ENCODE data around the gene PFDN2.
"Not testable (repeated sequence)": the region's sequence is repeated elsewhere in the genome, so short reads cannot be mapped to it uniquely, and the experiment has no call there.

Gene PFDN2

GRCh38 chr1:161073474-161074121, 44.2 kb downstream of the PFDN2 start:
- no peaks in the 10 kb centered on the region for H3K36me3 ChIP-seq (ENCODE audit: control insufficient read depth in 1 of 2, insufficient read depth in 2 of 2, low read length in 2 of 2)
- no peaks in the 10 kb centered on the region for H3K9me3 ChIP-seq (ENCODE audit: control insufficient read depth in 1 of 2, low read length in 2 of 2)
- no peak overlapping the region for H3K27ac ChIP-seq (ENCODE audit: low read depth, low read length)
- H3K9ac ChIP-seq (ENCODE audit: low read depth in 1 of 2, low read length in 2 of 2), result no peak overlapping the region
- H3K27me3 ChIP-seq (ENCODE audit: control insufficient read depth in 1 of 2, insufficient read depth in 2 of 2, low read length in 2 of 2), result no peaks in the 10 kb centered on the region
- H3K4me3 ChIP-seq (ENCODE audit: low read depth in 1 of 2, low read length in 2 of 2), result no peak overlapping the region
- no peaks in the 10 kb centered on the region for H3K4me1 ChIP-seq (ENCODE audit: control insufficient read depth in 1 of 2, insufficient read depth in 2 of 2, low read length in 2 of 2)

- Histone ChIP-seq H3K9me3 (ENCODE audit: control insufficient read depth in 1 of 2, low read length in 2 of 2) (no peaks in the 10 kb centered on the region), H3K36me3 (ENCODE audit: control insufficient read depth in 1 of 2, insufficient read depth in 2 of 2, low read length in 2 of 2) (no peaks in the 10 kb centered on the region), H3K27me3 (ENCODE audit: control insufficient read depth in 1 of 2, insufficient read depth in 2 of 2, low read length in 2 of 2) (no peaks in the 10 kb centered on the region), H3K4me3 (ENCODE audit: low read depth in 1 of 2, low read length in 2 of 2) (no peak overlapping the region), H3K27ac (ENCODE audit: low read depth, low read length) (no peak overlapping the region), H3K9ac (ENCODE audit: low read depth in 1 of 2, low read length in 2 of 2) (no peak overlapping the region), H3K4me1 (ENCODE audit: control insufficient read depth in 1 of 2, insufficient read depth in 2 of 2, low read length in 2 of 2) (peaks cover 0 to 4% of the 10 kb centered on the region in 2 donors)
Observed at GRCh38 chr1:161072751-161073449, 44.9 kb downstream of the PFDN2 start.

- H3K27me3 ChIP-seq (ENCODE audit: control insufficient read depth in 1 of 2, insufficient read depth in 2 of 2, low read length in 2 of 2), result no peaks in the 10 kb centered on the region
- H3K4me3 ChIP-seq (ENCODE audit: low read depth in 1 of 2, low read length in 2 of 2), result no peak overlapping the region
- H3K9ac ChIP-seq (ENCODE audit: low read depth in 1 of 2, low read length in 2 of 2), result no peak overlapping the region
- no peaks in the 10 kb centered on the region for H3K36me3 ChIP-seq (ENCODE audit: control insufficient read depth in 1 of 2, insufficient read depth in 2 of 2, low read length in 2 of 2)
- no peak overlapping the region for H3K27ac ChIP-seq (ENCODE audit: low read depth, low read length)
- H3K9me3 ChIP-seq (ENCODE audit: control insufficient read depth in 1 of 2, low read length in 2 of 2), result no peaks in the 10 kb centered on the region
- peaks cover 0 to 8% of the 10 kb centered on the region in 2 donors for H3K4me1 ChIP-seq (ENCODE audit: control insufficient read depth in 1 of 2, insufficient read depth in 2 of 2, low read length in 2 of 2)
Observed at GRCh38 chr1:161071886-161072371, 45.9 kb downstream of the PFDN2 start.

GRCh38 chr1:161070761-161071160, 47.1 kb downstream of the PFDN2 start:
- no peaks in the 10 kb centered on the region for H3K9me3 ChIP-seq (ENCODE audit: control insufficient read depth in 1 of 2, low read length in 2 of 2)
- H3K9ac ChIP-seq (ENCODE audit: low read depth in 1 of 2, low read length in 2 of 2), result no peak overlapping the region
- H3K36me3 ChIP-seq (ENCODE audit: control insufficient read depth in 1 of 2, insufficient read depth in 2 of 2, low read length in 2 of 2), result no peaks in the 10 kb centered on the region
- H3K27me3 ChIP-seq (ENCODE audit: control insufficient read depth in 1 of 2, insufficient read depth in 2 of 2, low read length in 2 of 2), result no peaks in the 10 kb centered on the region
- H3K4me1 ChIP-seq (ENCODE audit: control insufficient read depth in 1 of 2, insufficient read depth in 2 of 2, low read length in 2 of 2), result peaks cover 0 to 8% of the 10 kb centered on the region in 2 donors
- H3K27ac ChIP-seq (ENCODE audit: low read depth, low read length), result no peak overlapping the region
- H3K4me3 ChIP-seq (ENCODE audit: low read depth in 1 of 2, low read length in 2 of 2), result no peak overlapping the region

- H3K4me1 ChIP-seq (ENCODE audit: control insufficient read depth in 1 of 2, insufficient read depth in 2 of 2, low read length in 2 of 2), result peaks cover 0 to 8% of the 10 kb centered on the region in 2 donors
- H3K36me3 ChIP-seq (ENCODE audit: control insufficient read depth in 1 of 2, insufficient read depth in 2 of 2, low read length in 2 of 2), result no peaks in the 10 kb centered on the region
- no peaks in the 10 kb centered on the region for H3K27me3 ChIP-seq (ENCODE audit: control insufficient read depth in 1 of 2, insufficient read depth in 2 of 2, low read length in 2 of 2)
- H3K9me3 ChIP-seq (ENCODE audit: control insufficient read depth in 1 of 2, low read length in 2 of 2), result no peaks in the 10 kb centered on the region
- H3K9ac ChIP-seq (ENCODE audit: low read depth in 1 of 2, low read length in 2 of 2), result peak within 1 kb of the TSS; percentile 60 to 62
- peak within 1 kb of the TSS; percentile 65 for H3K27ac ChIP-seq (ENCODE audit: low read depth, low read length)
- peak within 1 kb of the TSS; percentile 69 to 70 for H3K4me3 ChIP-seq (ENCODE audit: low read depth in 1 of 2, low read length in 2 of 2)
Observed at GRCh38 chr1:161069731-161070270, 48.0 kb downstream of the PFDN2 start, which contains the start of gene ARHGAP30. ARHGAP30 (minus strand) TSS chr1:161069891; CDS start chr1:161069624, 267 bp downstream.

DNA sequence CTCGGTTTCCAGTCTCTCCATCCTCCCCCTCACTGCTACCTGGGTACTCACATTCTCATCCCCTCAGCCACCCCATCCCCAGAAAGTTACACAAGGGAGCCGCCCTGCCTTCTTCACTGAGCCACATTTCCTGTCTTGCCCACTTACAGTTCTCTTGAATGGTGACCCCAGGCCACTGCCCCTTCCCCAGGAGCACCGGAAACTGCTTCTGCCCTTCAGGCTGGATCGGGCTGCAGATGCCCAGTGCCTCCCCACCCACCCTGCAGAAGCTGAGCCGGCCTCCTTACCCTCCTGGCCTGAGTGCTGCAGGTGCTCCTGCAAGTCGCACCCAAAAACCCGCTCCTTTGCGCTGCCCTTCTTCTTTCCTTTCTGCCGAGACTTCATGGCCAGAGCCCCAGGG, 48.6 kb downstream of the PFDN2 start:
- Histone ChIP-seq H3K9me3 (ENCODE audit: control insufficient read depth in 1 of 2, low read length in 2 of 2) (no peaks in the 10 kb centered on the region), H3K36me3 (ENCODE audit: control insufficient read depth in 1 of 2, insufficient read depth in 2 of 2, low read length in 2 of 2) (no peaks in the 10 kb centered on the region), H3K4me3 (ENCODE audit: low read depth in 1 of 2, low read length in 2 of 2) (peak overlapping the region; percentile 69 to 70), H3K27ac (ENCODE audit: low read depth, low read length) (peak overlapping the region; percentile 65), H3K27me3 (ENCODE audit: control insufficient read depth in 1 of 2, insufficient read depth in 2 of 2, low read length in 2 of 2) (no peaks in the 10 kb centered on the region), H3K4me1 (ENCODE audit: control insufficient read depth in 1 of 2, insufficient read depth in 2 of 2, low read length in 2 of 2) (peaks cover 0 to 11% of the 10 kb centered on the region in 2 donors), H3K9ac (ENCODE audit: low read depth in 1 of 2, low read length in 2 of 2) (peak overlapping the region; percentile 60 to 62)

DNA sequence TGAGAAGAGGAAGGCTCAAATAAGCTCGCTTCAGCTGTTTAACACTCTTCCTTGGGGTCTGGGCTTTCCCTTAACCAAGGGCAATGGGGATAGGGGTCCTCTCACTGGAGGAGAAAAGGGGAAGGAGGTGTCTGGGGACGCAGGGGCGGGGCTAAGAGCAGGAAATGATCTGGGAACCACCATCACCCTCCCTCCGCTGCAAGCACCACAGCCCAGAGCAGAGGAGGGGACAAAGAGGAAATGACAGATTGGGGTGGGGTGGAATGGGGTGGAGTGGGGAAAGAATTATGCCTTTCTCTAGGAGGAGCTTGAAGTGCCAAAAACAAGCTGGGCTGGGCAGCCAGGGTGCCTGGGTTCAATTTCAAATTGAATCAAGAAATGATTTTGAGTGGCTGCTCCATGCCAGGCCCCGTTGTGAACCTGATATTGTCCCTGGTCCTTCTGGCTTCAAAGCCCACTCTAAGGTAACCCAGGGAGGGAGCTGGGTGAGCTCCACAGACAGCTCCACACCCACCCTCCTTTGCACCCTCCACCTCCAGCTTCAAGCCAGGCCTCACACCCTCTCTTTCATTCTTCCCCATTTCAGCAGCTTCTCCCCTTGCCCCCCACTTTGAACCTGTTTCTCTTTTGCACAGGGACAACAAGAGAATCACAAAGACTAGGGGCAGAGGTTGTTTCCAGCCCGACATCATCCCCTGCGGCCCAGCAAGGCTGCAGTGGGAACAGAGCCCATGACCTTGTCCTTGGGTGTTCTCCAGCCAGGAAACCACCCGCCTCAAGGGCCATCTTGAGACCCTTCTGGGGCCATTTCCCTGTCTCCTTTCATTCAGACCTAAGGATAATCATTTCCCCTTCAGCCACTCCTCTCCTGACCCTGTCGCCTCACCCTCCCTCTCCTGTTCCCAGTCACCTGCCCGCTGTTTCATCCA, 49.3 kb downstream of the PFDN2 start:
- H3K27ac ChIP-seq (ENCODE audit: low read depth, low read length), result peak overlapping the region; percentile 65
- no peaks in the 10 kb centered on the region for H3K27me3 ChIP-seq (ENCODE audit: control insufficient read depth in 1 of 2, insufficient read depth in 2 of 2, low read length in 2 of 2)
- peak overlapping the region; percentile 69 to 70 for H3K4me3 ChIP-seq (ENCODE audit: low read depth in 1 of 2, low read length in 2 of 2)
- H3K9me3 ChIP-seq (ENCODE audit: control insufficient read depth in 1 of 2, low read length in 2 of 2), result no peaks in the 10 kb centered on the region
- peaks cover 0 to 12% of the 10 kb centered on the region in 2 donors for H3K4me1 ChIP-seq (ENCODE audit: control insufficient read depth in 1 of 2, insufficient read depth in 2 of 2, low read length in 2 of 2)
- H3K9ac ChIP-seq (ENCODE audit: low read depth in 1 of 2, low read length in 2 of 2), result peak overlapping the region; percentile 60 to 62
- no peaks in the 10 kb centered on the region for H3K36me3 ChIP-seq (ENCODE audit: control insufficient read depth in 1 of 2, insufficient read depth in 2 of 2, low read length in 2 of 2)

GRCh38 chr1:161066694-161067093, 51.1 kb downstream of the PFDN2 start:
- Histone ChIP-seq H3K27ac (ENCODE audit: low read depth, low read length) (no peak overlapping the region), H3K4me1 (ENCODE audit: control insufficient read depth in 1 of 2, insufficient read depth in 2 of 2, low read length in 2 of 2) (peaks cover 0 to 12% of the 10 kb centered on the region in 2 donors), H3K4me3 (ENCODE audit: low read depth in 1 of 2, low read length in 2 of 2) (peak overlapping the region; percentile 30 to 32), H3K9me3 (ENCODE audit: control insufficient read depth in 1 of 2, low read length in 2 of 2) (no peaks in the 10 kb centered on the region), H3K9ac (ENCODE audit: low read depth in 1 of 2, low read length in 2 of 2) (no peak overlapping the region), H3K27me3 (ENCODE audit: control insufficient read depth in 1 of 2, insufficient read depth in 2 of 2, low read length in 2 of 2) (no peaks in the 10 kb centered on the region), H3K36me3 (ENCODE audit: control insufficient read depth in 1 of 2, insufficient read depth in 2 of 2, low read length in 2 of 2) (no peaks in the 10 kb centered on the region)

- not testable (repeated sequence) for H3K27me3 ChIP-seq (ENCODE audit: control insufficient read depth in 1 of 2, insufficient read depth in 2 of 2, low read length in 2 of 2); H3K36me3 ChIP-seq (ENCODE audit: control insufficient read depth in 1 of 2, insufficient read depth in 2 of 2, low read length in 2 of 2); H3K4me3 ChIP-seq (ENCODE audit: low read depth in 1 of 2, low read length in 2 of 2); H3K9me3 ChIP-seq (ENCODE audit: control insufficient read depth in 1 of 2, low read length in 2 of 2); H3K9ac ChIP-seq (ENCODE audit: low read depth in 1 of 2, low read length in 2 of 2); H3K27ac ChIP-seq (ENCODE audit: low read depth, low read length)
- peaks cover 0 to 12% of the 10 kb centered on the region in 2 donors for H3K4me1 ChIP-seq (ENCODE audit: control insufficient read depth in 1 of 2, insufficient read depth in 2 of 2, low read length in 2 of 2)
Observed at GRCh38 chr1:161065681-161066080, 52.2 kb downstream of the PFDN2 start.

All from duodenal mucosa (tissue), 2 donors.